Measurements from ENCODE around the gene DGKB. TPM values are rescaled to one million over a fixed set of nuclear protein-coding genes. Genes with fewer than 3 reads are reported as not detected.
A peak's percentile ranks its signal among the peaks of the same experiment; 100 is the strongest.

Gene DGKB
- total and polyA plus RNA-seq, 7 donors = 0.39 to 22.4 (median 11.3) TPM; not detected in 2

GRCh38 chr7:14905764-14906163 is 3.2 kb upstream of the DGKB start:
- Histone ChIP-seq H3K4me1 (peaks cover 0 to 10% (median 8%) of the 10 kb centered on the region in 4 donors), H3K4me3 (no peak overlapping the region), H3K27ac (no peak overlapping the region), H3K27me3 (no peaks in the 10 kb centered on the region), H3K9me3 (no peaks in the 10 kb centered on the region), H3K36me3 (no peaks in the 10 kb centered on the region)
- DNase-seq = no peak
- intact Hi-C loops (cut with DNase I) = no loop called here
- TF ChIP-seq EP300 (IDR thresholded peaks at IDR 0.05) (no peak), POLR2AphosphoS5 (IDR thresholded peaks at IDR 0.05) (no peak), POLR2A (IDR thresholded peaks at IDR 0.05) (no peak), CTCF (IDR thresholded peaks at IDR 0.05) (no peak)
- WGBS, 2 donors = 64 to 65% methylated on average over 4 of the region's 4 CpGs

GRCh38 chr7:14900051-14900450 is 2.5 kb downstream of the DGKB start:
- 86 to 90% methylated on average over 4 of the region's 4 CpGs for WGBS, 2 donors
- Histone ChIP-seq H3K36me3 (no peaks in the 10 kb centered on the region), H3K4me3 (no peak overlapping the region), H3K27me3 (no peaks in the 10 kb centered on the region), H3K27ac (peak overlapping the region in 2 of 4 donors; percentile 43 to 65), H3K4me1 (peaks cover 0 to 22% (median 16%) of the 10 kb centered on the region in 4 donors), H3K9me3 (no peaks in the 10 kb centered on the region)
- intact Hi-C loops (cut with DNase I) = no loop called here
- TF ChIP-seq POLR2AphosphoS5 (IDR thresholded peaks at IDR 0.05) = no peak
- TF ChIP-seq POLR2A (IDR thresholded peaks at IDR 0.05) = no peak
- no peak for TF ChIP-seq CTCF (IDR thresholded peaks at IDR 0.05)
- TF ChIP-seq EP300 (IDR thresholded peaks at IDR 0.05) = no peak
- DNase-seq = no peak

- 79 to 82% methylated on average over 3 of the region's 3 CpGs for WGBS, 2 donors
- intact Hi-C loops (cut with DNase I) = loop anchor here (10.0 kb wide), 1 partner anchor 174 kb away; no protein-coding TSS in a partner anchor
- Histone ChIP-seq H3K27ac (peak overlapping the region; percentile 13 to 65 (median 44)), H3K36me3 (no peaks in the 10 kb centered on the region), H3K4me1 (peaks cover 0 to 22% (median 16%) of the 10 kb centered on the region in 4 donors), H3K9me3 (no peaks in the 10 kb centered on the region), H3K27me3 (no peaks in the 10 kb centered on the region), H3K4me3 (no peak overlapping the region)
- DNase-seq = no peak
- TF ChIP-seq CTCF (IDR thresholded peaks at IDR 0.05) = no peak
- peak in 3 of 4 donors; percentile 17 to 45 (median 21) for TF ChIP-seq POLR2AphosphoS5 (IDR thresholded peaks at IDR 0.05)
Measured at GRCh38 chr7:14899030-14899429, 3.5 kb downstream of the DGKB start.

- intact Hi-C loops (cut with DNase I) = loop anchor here (10.0 kb wide), 1 partner anchor 172 kb away; no protein-coding TSS in a partner anchor
- Histone ChIP-seq H3K27me3 (no peaks in the 10 kb centered on the region), H3K4me3 (no peak overlapping the region), H3K4me1 (peaks cover 0 to 15% (median 7%) of the 10 kb centered on the region in 4 donors), H3K9me3 (no peaks in the 10 kb centered on the region), H3K36me3 (no peaks in the 10 kb centered on the region), H3K27ac (no peak overlapping the region)
- TF ChIP-seq CTCF (IDR thresholded peaks at IDR 0.05) = no peak
- no peak for TF ChIP-seq POLR2A (IDR thresholded peaks at IDR 0.05)
- no peak for TF ChIP-seq POLR2AphosphoS5 (IDR thresholded peaks at IDR 0.05)
- TF ChIP-seq EP300 (IDR thresholded peaks at IDR 0.05) = no peak
- 96 to 98% methylated on average over 2 of the region's 2 CpGs for WGBS, 2 donors
- no peak for DNase-seq
Measured at GRCh38 chr7:14896461-14896860, 6.1 kb downstream of the DGKB start.

GRCh38 chr7:14894826-14895225 is 7.7 kb downstream of the DGKB start:
- TF ChIP-seq CTCF (IDR thresholded peaks at IDR 0.05) (no peak), POLR2AphosphoS5 (IDR thresholded peaks at IDR 0.05) (no peak), POLR2A (IDR thresholded peaks at IDR 0.05) (no peak), EP300 (IDR thresholded peaks at IDR 0.05) (no peak)
- no peak overlapping the region for H3K27ac ChIP-seq
- H3K4me3 ChIP-seq = no peak overlapping the region
- DNase-seq = no peak
- H3K4me1 ChIP-seq = peaks cover 0 to 15% (median 7%) of the 10 kb centered on the region in 4 donors
- H3K36me3 ChIP-seq = no peaks in the 10 kb centered on the region
- no peaks in the 10 kb centered on the region for H3K9me3 ChIP-seq
- intact Hi-C loops (cut with DNase I) = loop anchor here (10.0 kb wide), 1 partner anchor 170 kb away; no protein-coding TSS in a partner anchor
- H3K27me3 ChIP-seq = no peaks in the 10 kb centered on the region

Data from sigmoid colon (tissue), 7 donors.